OCI-LY7 (cell line): Measurements from ENCODE around the gene SENP1.

Experiments used
- EZH2phosphoT487 ChIP-seq: fragments of 200-600 bp; sonication (generic); IDR thresholded peaks from 2 replicates; pipeline ENCODE4 v1.6.1; 2018; ENCODE audit warnings: low read depth, borderline replicate concordance, mild to moderate bottlenecking, mixed run types, antibody characterized with exemption, low read length, moderate library complexity, mixed read lengths
- TF ChIP-seq, protein P1 (sequence below): fragments of 200-600 bp; sonication (generic); conservative IDR thresholded peaks from 2 replicates; pipeline ENCODE4 v1.5.1; 2014; ENCODE audit warnings: mild to moderate bottlenecking, antibody characterized with exemption, low read length, moderate library complexity, mixed read lengths

DNA sequence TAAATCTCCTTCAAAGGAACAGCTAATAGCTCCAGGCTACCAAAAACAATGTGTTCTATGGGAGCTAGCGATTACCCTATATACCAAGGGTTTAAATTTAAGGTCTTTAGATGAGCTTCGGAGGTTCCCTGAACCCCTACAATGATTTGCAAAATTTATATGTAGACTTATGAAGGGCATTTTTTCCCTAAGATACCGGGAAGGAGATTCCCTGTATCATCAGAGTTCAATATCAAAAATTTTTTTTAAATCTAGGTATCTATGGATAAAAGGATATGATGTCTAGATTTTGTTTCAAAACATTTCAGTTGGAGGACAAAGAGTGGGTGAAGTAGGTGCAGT lies 83.7 kb downstream of the SENP1 start:
- TF ChIP-seq, protein P1, sequence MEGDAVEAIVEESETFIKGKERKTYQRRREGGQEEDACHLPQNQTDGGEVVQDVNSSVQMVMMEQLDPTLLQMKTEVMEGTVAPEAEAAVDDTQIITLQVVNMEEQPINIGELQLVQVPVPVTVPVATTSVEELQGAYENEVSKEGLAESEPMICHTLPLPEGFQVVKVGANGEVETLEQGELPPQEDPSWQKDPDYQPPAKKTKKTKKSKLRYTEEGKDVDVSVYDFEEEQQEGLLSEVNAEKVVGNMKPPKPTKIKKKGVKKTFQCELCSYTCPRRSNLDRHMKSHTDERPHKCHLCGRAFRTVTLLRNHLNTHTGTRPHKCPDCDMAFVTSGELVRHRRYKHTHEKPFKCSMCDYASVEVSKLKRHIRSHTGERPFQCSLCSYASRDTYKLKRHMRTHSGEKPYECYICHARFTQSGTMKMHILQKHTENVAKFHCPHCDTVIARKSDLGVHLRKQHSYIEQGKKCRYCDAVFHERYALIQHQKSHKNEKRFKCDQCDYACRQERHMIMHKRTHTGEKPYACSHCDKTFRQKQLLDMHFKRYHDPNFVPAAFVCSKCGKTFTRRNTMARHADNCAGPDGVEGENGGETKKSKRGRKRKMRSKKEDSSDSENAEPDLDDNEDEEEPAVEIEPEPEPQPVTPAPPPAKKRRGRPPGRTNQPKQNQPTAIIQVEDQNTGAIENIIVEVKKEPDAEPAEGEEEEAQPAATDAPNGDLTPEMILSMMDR = no peak
- no peak for TF ChIP-seq EZH2phosphoT487
